ENCODE data around the gene TYK2.
"Not testable (repeated sequence)": the region's sequence is repeated elsewhere in the genome, so short reads cannot be mapped to it uniquely, and the experiment has no call there.

TYK2 gene

DNA sequence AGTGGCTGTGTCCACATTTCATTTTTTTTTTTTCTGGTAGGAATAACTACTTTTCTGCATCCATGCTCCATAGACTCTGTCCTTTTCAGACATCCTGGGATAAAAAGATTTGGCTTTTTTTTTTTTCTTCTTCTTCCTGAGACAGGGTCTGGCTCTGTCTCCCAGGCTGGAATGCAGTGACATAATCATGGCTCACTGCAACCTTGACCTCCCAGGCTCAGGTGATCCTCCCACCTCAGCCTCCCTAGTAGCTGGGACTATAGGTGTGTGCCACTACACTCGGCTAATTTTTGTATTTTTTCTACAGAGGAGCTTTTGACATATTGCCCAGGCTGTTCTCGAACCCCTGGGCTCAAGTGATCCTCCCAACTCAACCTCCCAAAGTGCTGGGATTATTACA is 36.9 kb downstream of the TYK2 start:
- Mint-ChIP-seq H3K9me3 (no peaks in the 10 kb centered on the region), H3K4me3 (no peak overlapping the region), H3K27me3 (ENCODE audit: low read depth) (no peaks in the 10 kb centered on the region), H3K4me1 (ENCODE audit: low read depth) (peaks cover 13% of the 10 kb centered on the region), H3K27ac (no peak overlapping the region), H3K36me3 (ENCODE audit: low read depth) (peaks cover 1% of the 10 kb centered on the region)
- DNase-seq (ENCODE audit: low spot score) = no peak

DNA sequence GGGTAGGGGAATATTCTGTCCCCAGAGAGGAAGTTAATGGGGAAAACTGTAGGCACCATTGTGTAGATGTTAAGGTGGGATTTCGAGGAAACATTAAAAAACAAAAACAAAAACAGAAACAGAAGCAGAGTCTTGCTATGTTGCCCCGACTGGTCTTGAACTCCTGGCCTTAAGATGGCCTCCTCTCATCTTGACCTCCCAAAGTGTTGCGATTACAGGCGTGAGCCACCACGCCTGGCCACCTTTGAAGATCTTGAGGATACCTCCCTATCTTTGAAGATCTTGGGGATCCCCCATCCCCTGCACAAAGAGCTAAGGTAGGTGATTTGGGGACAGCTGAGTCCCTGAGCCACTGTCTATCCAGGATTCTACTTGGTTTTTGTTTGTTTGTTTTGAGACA is 40.4 kb downstream of the TYK2 start:
- H3K9me3 Mint-ChIP-seq = no peaks in the 10 kb centered on the region
- peaks cover 14% of the 10 kb centered on the region for H3K36me3 Mint-ChIP-seq (ENCODE audit: low read depth)
- no peaks in the 10 kb centered on the region for H3K27me3 Mint-ChIP-seq (ENCODE audit: low read depth)
- H3K4me3 Mint-ChIP-seq = peak overlapping the region; percentile 96
- peaks cover 16% of the 10 kb centered on the region for H3K4me1 Mint-ChIP-seq (ENCODE audit: low read depth)
- DNase-seq (ENCODE audit: low spot score) = no peak
- peak overlapping the region; percentile 90 for H3K27ac Mint-ChIP-seq

DNA sequence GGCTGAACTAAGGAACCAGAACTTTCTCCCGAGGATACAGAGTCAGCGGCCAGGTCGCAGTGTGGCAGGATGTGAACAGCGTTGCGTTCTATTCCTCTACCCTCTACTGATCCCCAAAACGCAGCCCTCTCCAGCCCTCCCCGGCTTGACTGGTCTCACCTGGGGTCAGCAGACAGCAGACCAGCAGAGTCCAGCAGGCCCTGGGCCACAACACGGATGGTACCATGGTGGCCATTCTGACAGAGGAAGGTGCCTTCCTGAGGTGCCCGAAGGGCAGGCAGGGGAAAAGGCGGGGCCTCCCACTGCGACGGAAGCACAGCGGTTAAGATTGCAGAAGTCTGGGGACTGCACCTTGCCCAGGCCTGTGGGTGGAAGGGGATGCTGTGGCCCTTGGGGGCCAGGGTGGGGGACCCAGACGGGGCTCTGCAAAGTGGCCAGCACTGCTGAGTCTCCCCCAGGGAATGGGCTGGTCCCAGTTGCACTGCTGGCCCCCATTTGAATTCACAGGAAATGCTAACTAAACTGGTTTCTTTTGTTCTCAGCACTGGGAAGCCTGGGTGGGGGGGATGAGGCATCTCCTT is 40.9 kb downstream of the TYK2 start, which contains the start of gene ICAM3:
Gene ICAM3 (minus strand): TSS at position 245 of the 581 bp plus-strand sequence. CDS start 10 bp downstream, at position 235.
- peak within 1 kb of the TSS; percentile 90 for H3K27ac Mint-ChIP-seq
- no peaks in the 10 kb centered on the region for H3K27me3 Mint-ChIP-seq (ENCODE audit: low read depth)
- DNase-seq (ENCODE audit: low spot score) = peak; percentile 67
- peaks cover 16% of the 10 kb centered on the region for H3K4me1 Mint-ChIP-seq (ENCODE audit: low read depth)
- H3K9me3 Mint-ChIP-seq = no peaks in the 10 kb centered on the region
- peaks cover 18% of the 10 kb centered on the region for H3K36me3 Mint-ChIP-seq (ENCODE audit: low read depth)
- H3K4me3 Mint-ChIP-seq = peak within 1 kb of the TSS; percentile 96

DNA sequence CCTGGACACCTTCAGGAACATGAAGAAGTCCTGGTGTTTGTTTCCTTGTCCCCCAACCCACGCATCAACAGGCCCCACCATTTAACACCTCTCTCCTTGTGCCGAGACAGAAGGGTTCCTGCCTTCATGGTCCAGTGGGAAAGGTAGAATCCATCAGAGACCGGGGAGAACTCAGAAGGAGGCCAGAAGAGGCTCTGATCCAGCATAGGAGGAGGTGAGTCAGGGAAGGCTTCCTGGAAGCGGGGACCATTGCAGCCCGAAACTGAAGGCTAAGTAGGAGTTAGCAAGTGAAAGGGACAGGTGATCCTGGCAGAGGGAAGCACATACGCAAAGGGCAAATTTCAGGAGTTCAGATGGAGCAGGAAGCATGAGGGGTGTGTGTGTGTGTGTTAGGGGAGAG is 41.4 kb downstream of the TYK2 start:
- peak overlapping the region; percentile 90 for H3K27ac Mint-ChIP-seq
- no peaks in the 10 kb centered on the region for H3K9me3 Mint-ChIP-seq
- peak overlapping the region; percentile 96 for H3K4me3 Mint-ChIP-seq

DNA sequence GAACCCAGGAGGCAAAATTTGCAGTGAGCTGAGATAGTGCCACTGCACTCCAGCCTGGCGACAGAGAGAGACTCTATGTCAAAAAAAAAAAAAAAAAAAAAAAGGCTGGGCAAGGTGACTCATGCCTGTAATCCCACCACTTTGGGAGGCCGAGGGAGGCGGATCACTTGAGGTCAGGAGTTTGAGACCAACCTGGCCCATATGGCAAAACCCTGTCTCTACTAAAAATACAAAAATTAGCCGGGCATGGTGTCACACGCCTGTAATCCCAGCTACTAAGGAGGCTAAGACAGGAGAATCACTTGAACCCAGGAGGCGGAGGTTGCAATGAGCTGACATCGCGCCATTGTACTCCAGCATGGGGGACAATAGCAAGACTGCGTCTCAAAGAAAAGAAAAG is 43.6 kb downstream of the TYK2 start:
- not testable (repeated sequence) for H3K27me3 Mint-ChIP-seq (ENCODE audit: low read depth); DNase-seq (ENCODE audit: low spot score); H3K27ac Mint-ChIP-seq; H3K4me3 Mint-ChIP-seq; H3K9me3 Mint-ChIP-seq
- Mint-ChIP-seq H3K4me1 (ENCODE audit: low read depth) (peaks cover 33% of the 10 kb centered on the region), H3K36me3 (ENCODE audit: low read depth) (peaks cover 39% of the 10 kb centered on the region)

More for the DNA sequence above, 41.4 kb downstream of the TYK2 start:
- Mint-ChIP-seq H3K27me3 (ENCODE audit: low read depth) (no peaks in the 10 kb centered on the region), H3K4me1 (ENCODE audit: low read depth) (peaks cover 19% of the 10 kb centered on the region), H3K36me3 (ENCODE audit: low read depth) (peaks cover 23% of the 10 kb centered on the region)
- DNase-seq (ENCODE audit: low spot score) = no peak

DNA sequence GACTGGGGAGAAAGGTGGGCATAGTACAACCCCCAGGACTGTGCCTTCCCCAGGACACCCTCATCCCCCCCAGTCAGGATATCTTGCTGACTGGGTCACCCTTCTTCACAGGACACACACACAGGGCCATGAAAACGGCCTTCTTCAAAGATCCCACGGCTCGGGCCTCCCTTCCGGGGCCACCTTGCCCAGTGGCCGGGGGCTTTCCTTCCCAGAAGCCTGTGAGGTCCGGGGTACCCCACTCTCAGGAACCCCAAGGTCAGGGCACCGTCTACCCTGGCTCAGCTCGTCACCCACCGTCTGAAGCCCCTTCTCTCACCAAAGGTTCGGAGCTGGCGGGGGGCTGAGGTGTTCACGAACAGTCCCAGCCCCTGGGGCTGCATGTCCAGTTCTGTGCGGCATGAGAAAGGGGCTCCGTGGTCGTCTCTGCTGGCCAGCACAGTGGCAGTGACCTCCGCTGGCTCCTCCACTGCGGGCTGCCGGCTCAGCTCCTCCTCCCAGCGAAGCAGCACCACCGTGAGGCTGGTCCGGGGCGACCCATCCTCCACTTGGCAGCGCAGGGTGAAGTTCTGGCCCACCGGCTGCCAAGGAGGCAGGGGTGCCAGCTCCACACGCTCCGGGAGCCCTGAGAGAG is 44.9 kb downstream of the TYK2 start:
- no peak overlapping the region for H3K27ac Mint-ChIP-seq

DNA sequence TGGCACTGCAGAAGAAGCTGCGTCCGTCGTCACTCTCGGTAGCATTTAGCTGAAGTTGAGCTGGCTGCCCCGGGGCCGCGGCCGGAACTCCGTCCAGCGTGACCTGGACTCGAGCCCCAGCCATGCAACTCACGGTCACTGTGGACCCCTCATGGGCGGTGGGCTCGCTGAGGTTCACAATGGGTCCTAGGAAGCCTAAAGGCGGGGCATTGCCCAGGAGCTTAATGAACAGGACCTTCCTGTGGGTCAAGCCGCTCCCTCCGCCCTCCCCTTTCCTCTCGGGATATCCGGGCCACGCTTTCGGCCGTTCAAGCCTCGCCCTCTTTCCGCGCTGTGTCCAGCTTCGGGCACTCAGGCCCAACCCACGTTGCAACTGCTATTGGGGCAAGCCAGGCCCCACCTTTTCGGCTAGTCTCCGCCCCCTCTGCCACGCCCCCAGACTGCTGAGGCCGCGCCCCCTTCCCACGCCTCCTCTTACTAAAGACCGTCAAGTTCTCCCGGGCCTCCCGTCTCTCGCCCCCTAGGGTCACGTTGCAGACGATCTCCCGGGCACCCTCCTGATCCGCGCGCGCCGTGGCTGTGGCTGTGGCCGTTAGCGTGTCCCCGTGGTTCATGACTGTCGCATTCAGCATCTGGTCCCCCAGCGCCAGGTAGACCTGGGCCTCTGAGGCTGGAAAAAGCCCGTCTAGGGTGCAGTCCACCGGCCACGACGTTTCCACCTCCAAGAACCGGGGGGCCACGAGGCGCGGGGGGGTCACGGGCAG is 45.6 kb downstream of the TYK2 start:
- Mint-ChIP-seq H3K27me3 (ENCODE audit: low read depth) (no peaks in the 10 kb centered on the region), H3K9me3 (no peaks in the 10 kb centered on the region), H3K4me1 (ENCODE audit: low read depth) (peaks cover 27% of the 10 kb centered on the region), H3K36me3 (ENCODE audit: low read depth) (peaks cover 52% of the 10 kb centered on the region), H3K4me3 (peak overlapping the region; percentile 97), H3K27ac (no peak overlapping the region)
- DNase-seq (ENCODE audit: low spot score) = peak; percentile 27

More for the DNA sequence above, 44.9 kb downstream of the TYK2 start:
- Mint-ChIP-seq H3K27me3 (ENCODE audit: low read depth) (no peaks in the 10 kb centered on the region), H3K4me3 (no peak overlapping the region), H3K9me3 (no peaks in the 10 kb centered on the region), H3K36me3 (ENCODE audit: low read depth) (peaks cover 45% of the 10 kb centered on the region), H3K4me1 (ENCODE audit: low read depth) (peaks cover 30% of the 10 kb centered on the region)
- no peak for DNase-seq (ENCODE audit: low spot score)

DNA sequence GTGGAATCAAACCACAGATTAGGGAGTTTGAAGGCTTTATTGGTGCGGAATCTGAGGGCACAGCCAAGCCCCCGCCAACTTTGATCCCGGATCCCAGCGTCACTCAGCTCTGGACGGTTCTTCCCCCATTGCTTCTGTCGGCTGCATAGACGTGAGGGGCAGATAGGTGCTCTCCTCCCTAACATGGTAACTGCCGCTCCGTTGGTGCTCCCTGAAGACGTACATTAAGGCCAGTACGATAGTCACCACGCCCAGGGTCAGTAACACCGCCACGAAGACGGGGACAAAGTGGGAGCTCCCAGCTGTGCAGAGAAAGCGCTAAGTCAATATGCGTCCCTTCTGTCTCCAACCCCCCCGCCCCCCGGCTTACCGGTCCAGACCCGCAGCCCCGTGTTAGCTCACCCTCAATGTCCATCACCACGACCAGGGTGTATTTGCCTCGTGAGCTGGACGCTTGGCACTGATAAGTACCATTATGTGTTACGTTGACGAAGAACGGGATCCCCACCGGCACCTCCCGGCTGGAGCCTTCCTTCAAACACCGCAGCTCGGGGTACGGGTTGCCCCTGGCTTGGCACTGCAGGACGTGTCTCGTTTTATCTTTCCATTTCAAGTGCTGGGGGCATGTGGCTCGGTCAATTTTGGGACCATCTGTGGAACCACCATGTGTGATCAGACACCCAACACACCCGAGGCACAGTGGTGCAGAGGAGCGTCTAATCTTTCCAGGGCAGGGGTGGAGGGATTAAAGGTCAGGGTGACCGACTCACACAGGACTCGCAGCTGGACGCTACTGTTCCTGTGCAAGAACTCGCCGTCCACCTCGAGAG is 46.4 kb downstream of the TYK2 start:
- Mint-ChIP-seq H3K4me1 (ENCODE audit: low read depth) (peaks cover 24% of the 10 kb centered on the region), H3K27me3 (ENCODE audit: low read depth) (no peaks in the 10 kb centered on the region)

DNA sequence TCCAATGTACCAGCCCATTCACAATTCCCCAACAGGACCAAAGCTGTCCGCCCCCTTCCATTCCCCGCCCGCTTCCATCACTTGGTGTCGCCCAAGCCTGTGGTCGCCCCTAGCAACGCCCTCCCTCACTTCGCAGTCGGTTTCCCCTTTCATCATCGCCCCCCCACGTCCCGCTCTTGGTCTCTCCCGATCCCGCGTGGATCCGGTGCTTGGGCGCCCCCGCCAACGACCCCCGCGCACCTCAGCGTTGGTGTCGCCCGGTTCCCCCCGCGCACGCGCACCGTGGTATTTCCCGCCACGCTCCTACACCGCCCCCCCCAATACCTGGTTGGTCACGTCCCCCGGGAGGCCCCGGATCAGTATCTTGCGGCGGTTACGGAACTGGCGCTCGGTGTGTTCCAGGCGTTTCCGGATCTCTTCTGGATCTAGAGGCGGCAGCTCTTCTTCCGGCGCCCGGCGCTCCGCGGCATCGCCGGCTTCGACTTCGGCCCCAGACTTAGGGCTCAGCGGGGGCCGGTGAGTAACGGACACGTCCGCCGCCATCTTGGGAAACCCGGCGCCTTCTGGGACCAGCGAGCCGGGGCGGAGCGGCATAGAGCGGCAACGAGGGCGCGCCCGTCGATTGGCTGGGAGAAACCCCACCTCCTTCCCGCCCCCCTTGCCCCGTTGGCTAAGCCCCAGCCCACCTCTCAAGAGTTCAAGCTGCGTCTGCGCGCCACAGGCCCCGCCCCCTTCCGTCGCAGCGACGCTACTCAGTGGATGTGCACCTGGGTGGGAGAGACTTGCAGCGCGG is 47.2 kb downstream of the TYK2 start, which contains the start of gene RAVER1:
Gene RAVER1 (minus strand): TSS at position 565 of the 793 bp plus-strand sequence. CDS start 22 bp downstream, at position 543.
- H3K27me3 Mint-ChIP-seq (ENCODE audit: low read depth) = no peaks in the 10 kb centered on the region
- DNase-seq (ENCODE audit: low spot score) = peak; percentile 95
- H3K9me3 Mint-ChIP-seq = no peaks in the 10 kb centered on the region
- H3K4me1 Mint-ChIP-seq (ENCODE audit: low read depth) = peaks cover 18% of the 10 kb centered on the region
- H3K27ac Mint-ChIP-seq = peak within 1 kb of the TSS; percentile 94
- H3K36me3 Mint-ChIP-seq (ENCODE audit: low read depth) = peaks cover 56% of the 10 kb centered on the region
- peak within 1 kb of the TSS; percentile 97 for H3K4me3 Mint-ChIP-seq

More for the DNA sequence above, 46.4 kb downstream of the TYK2 start:
- Mint-ChIP-seq H3K36me3 (ENCODE audit: low read depth) (peaks cover 55% of the 10 kb centered on the region), H3K9me3 (no peaks in the 10 kb centered on the region), H3K4me3 (peak overlapping the region; percentile 97), H3K27ac (peak overlapping the region; percentile 94)
- DNase-seq (ENCODE audit: low spot score) = no peak

DNA sequence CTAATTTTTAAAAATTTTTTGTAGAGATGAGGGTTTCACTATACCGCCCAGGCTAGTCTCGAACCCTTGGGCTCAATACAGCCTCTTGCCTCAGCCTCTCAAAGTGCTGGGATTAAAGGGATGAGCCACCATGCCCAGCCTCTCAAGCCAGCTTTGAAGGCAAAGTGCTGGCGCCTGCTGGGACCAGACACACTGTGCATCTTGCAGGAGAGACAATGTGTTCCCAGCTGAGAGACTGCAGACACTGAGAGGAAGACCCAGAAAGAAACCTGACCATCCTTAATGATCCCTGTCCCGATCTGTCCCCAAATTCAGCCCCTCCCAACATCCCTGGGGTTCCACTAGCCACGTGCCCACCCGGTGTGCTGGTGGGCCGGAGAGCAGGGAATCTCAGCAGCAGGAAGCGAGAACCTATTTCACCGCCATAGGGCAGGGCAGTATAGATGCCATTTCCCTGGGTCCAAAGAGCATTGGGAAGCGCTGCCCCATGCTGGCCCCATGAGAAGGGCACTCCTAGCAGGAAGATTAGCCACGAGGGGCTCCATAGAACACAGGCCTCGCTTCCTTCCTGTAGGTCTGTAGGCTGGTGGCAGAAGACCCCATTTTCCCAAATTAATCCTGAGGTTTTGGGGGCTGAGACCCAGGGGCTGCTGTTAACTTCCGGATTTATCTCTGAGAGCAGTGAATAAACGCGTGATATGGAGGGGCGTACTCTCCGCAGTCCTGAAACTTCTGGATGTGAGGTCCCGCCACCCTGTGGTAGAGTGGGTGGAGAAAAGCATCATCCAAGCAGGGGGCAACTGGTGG is 48.0 kb downstream of the TYK2 start:
- no peak for DNase-seq (ENCODE audit: low spot score)
- H3K9me3 Mint-ChIP-seq = no peaks in the 10 kb centered on the region
- H3K4me1 Mint-ChIP-seq (ENCODE audit: low read depth) = peaks cover 18% of the 10 kb centered on the region
- peak overlapping the region; percentile 94 for H3K27ac Mint-ChIP-seq
- no peaks in the 10 kb centered on the region for H3K27me3 Mint-ChIP-seq (ENCODE audit: low read depth)
- peaks cover 62% of the 10 kb centered on the region for H3K36me3 Mint-ChIP-seq (ENCODE audit: low read depth)
- peak overlapping the region; percentile 97 for H3K4me3 Mint-ChIP-seq

DNA sequence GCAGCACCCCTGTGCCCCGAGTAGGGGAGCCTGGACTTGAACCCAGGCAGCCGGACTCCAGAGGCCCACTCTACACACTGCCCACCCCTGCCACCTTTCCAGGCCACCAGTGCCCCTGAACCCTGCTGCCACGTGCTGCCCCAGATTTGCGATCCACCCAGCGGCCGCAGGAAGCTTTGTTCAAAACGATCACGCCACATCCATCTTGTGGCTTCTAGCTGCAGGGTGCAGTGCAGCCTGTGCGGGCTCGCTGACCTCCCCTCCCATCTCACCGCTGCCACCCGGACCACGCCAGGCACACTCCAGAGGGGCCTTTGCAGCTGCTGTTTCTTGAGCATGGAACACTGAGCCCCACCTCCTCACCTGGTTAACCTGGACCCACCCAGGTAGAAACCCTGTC is 50.8 kb downstream of the TYK2 start:
- no peak overlapping the region for H3K27ac Mint-ChIP-seq
- no peaks in the 10 kb centered on the region for H3K27me3 Mint-ChIP-seq (ENCODE audit: low read depth)
- peaks cover 58% of the 10 kb centered on the region for H3K36me3 Mint-ChIP-seq (ENCODE audit: low read depth)
- DNase-seq (ENCODE audit: low spot score) = no peak
- H3K4me1 Mint-ChIP-seq (ENCODE audit: low read depth) = peaks cover 18% of the 10 kb centered on the region
- no peaks in the 10 kb centered on the region for H3K9me3 Mint-ChIP-seq
- H3K4me3 Mint-ChIP-seq = no peak overlapping the region

All from T-helper 2 cell treated with Interferon-gamma antibody and Interleukin-4, amounts not matched to agents 5 μg/mL and 100 μg/mL, for 36 hours (primary cell).